ENCODE results near the gene RANBP9. TPM values are rescaled to one million over a fixed set of nuclear protein-coding genes. Genes with fewer than 3 reads are reported as not detected.

The RANBP9 gene
- total and polyA plus RNA-seq, 2 experiments from 2014 or later, result 12.1 to 31.8 TPM

DNA sequence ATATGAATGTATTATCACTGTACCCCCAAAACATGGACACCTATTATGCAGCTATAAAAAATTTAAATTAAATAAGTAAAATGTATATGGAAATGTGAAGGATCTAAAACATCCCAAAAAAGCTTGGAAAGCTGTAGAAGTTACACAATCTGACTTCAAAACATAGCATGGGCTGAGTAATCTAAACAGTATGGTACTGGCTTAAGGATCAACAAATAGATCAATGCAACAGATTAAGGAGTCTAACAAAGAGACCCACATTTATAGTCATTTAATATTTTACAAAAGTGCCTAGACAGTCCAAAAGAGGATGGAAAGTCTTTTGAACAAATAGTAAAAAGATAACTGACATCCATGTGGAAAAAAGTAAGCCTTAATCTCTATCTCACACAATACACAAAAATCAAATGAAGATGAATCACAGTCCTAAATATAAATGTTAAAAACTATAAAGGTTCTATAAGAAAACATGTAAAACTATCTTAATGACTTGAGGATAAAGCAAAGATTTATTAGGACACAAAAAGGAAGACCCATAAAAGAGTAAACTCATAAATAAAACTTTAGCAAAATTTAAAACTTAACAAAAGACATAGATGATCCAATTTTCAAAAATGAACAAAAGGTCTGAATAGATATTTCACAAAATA lies 46.8 kb downstream of the RANBP9 start (continued):
- TF ChIP-seq, protein P1, sequence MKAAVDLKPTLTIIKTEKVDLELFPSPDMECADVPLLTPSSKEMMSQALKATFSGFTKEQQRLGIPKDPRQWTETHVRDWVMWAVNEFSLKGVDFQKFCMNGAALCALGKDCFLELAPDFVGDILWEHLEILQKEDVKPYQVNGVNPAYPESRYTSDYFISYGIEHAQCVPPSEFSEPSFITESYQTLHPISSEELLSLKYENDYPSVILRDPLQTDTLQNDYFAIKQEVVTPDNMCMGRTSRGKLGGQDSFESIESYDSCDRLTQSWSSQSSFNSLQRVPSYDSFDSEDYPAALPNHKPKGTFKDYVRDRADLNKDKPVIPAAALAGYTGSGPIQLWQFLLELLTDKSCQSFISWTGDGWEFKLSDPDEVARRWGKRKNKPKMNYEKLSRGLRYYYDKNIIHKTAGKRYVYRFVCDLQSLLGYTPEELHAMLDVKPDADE (IDR thresholded peaks at IDR 0.05), result no peak
- TF ChIP-seq CTCF (conservative IDR thresholded peaks at IDR 0.05; ENCODE audit: low read depth in 2 of 2) (no peak), CREB1 (CRISPR knock-in tag; IDR thresholded peaks at IDR 0.05; ENCODE audit: low read depth) (no peak), STAT1 (IDR thresholded peaks at IDR 0.05; ENCODE audit: unreplicated experiment) (no peak), POLR2AphosphoS5 (IDR thresholded peaks at IDR 0.05; ENCODE audit: low read depth) (no peak), ZNF331 (CRISPR knock-in tag; IDR thresholded peaks at IDR 0.05; ENCODE audit: low read depth) (no peak), JUNB (IDR thresholded peaks at IDR 0.05; ENCODE audit: unreplicated experiment) (no peak), ZNF114 (CRISPR knock-in tag; IDR thresholded peaks at IDR 0.05) (no peak), EZH2phosphoT487 (IDR thresholded peaks at IDR 0.05; ENCODE audit: unreplicated experiment) (no peak)
- TF ChIP-seq, protein P2, sequence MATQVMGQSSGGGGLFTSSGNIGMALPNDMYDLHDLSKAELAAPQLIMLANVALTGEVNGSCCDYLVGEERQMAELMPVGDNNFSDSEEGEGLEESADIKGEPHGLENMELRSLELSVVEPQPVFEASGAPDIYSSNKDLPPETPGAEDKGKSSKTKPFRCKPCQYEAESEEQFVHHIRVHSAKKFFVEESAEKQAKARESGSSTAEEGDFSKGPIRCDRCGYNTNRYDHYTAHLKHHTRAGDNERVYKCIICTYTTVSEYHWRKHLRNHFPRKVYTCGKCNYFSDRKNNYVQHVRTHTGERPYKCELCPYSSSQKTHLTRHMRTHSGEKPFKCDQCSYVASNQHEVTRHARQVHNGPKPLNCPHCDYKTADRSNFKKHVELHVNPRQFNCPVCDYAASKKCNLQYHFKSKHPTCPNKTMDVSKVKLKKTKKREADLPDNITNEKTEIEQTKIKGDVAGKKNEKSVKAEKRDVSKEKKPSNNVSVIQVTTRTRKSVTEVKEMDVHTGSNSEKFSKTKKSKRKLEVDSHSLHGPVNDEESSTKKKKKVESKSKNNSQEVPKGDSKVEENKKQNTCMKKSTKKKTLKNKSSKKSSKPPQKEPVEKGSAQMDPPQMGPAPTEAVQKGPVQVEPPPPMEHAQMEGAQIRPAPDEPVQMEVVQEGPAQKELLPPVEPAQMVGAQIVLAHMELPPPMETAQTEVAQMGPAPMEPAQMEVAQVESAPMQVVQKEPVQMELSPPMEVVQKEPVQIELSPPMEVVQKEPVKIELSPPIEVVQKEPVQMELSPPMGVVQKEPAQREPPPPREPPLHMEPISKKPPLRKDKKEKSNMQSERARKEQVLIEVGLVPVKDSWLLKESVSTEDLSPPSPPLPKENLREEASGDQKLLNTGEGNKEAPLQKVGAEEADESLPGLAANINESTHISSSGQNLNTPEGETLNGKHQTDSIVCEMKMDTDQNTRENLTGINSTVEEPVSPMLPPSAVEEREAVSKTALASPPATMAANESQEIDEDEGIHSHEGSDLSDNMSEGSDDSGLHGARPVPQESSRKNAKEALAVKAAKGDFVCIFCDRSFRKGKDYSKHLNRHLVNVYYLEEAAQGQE (IDR thresholded peaks at IDR 0.05; ENCODE audit: unreplicated experiment), result no peak

DNA sequence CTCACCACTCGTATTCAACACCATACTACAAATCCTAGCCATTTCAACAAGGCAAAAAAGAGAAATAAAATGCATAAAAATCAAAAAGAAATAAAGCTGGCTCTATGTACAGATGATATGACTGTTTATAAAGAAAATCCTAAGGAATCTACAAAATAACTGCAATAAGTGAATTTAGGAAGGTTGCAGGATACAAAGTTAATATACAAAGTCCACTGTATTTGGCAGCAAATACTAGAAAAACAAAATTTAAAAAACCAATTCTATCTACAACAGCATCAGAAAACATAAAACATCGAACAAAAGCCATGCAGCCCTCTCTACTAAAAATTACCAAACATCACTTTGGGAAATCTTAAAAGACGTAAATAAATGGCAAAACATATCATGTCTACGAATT lies 47.6 kb downstream of the RANBP9 start:
- Mint-ChIP-seq H3K27ac (0 out of 2 replicates have a peak overlapping the region, but pooled peaks have one; percentile 2), H3K4me3 (no peak overlapping the region), H3K27me3 (ENCODE audit: insufficient read depth, low read depth, poor library complexity) (no peaks in the 10 kb centered on the region), H3K9me3 (no peaks in the 10 kb centered on the region), H3K36me3 (ENCODE audit: low read depth) (no peaks in the 10 kb centered on the region), H3K4me1 (peaks cover 44% of the 10 kb centered on the region)
- Histone ChIP-seq H3F3A (replicated peaks; ENCODE audit: low read depth) (no peaks in the 10 kb centered on the region), H3K27me3 (ENCODE audit: insufficient read depth) (no peaks in the 10 kb centered on the region), H3K79me2 (replicated peaks; ENCODE audit: insufficient read depth) (peaks cover 100% of the 10 kb centered on the region), H3K27ac (ENCODE audit: low read depth) (no peak overlapping the region), H4K20me1 (replicated peaks; ENCODE audit: insufficient read depth) (peaks cover 6% of the 10 kb centered on the region), H3K4me1 (ENCODE audit: insufficient read depth) (peaks cover 22% of the 10 kb centered on the region), H3K4me2 (no peak overlapping the region), H3K9me2 (ENCODE audit: insufficient read depth) (no peaks in the 10 kb centered on the region), H3K36me3 (ENCODE audit: insufficient read depth) (no peaks in the 10 kb centered on the region), H3K4me3 (no peak overlapping the region), H2AFZ (no peak overlapping the region)
- ATAC-seq (no peak), DNase-seq (ENCODE audit: low spot score) (no peak)
- TF ChIP-seq ZNF331 (CRISPR knock-in tag; IDR thresholded peaks at IDR 0.05; ENCODE audit: low read depth) (no peak), CREB1 (CRISPR knock-in tag; IDR thresholded peaks at IDR 0.05; ENCODE audit: low read depth) (no peak), CTCF (conservative IDR thresholded peaks at IDR 0.05; ENCODE audit: low read depth in 2 of 2) (no peak), EZH2phosphoT487 (IDR thresholded peaks at IDR 0.05; ENCODE audit: unreplicated experiment) (no peak), JUNB (IDR thresholded peaks at IDR 0.05; ENCODE audit: unreplicated experiment) (no peak)
